K562 (cell line): Measurements from ENCODE around the gene GPR68. TPM values are rescaled to one million over a fixed set of nuclear protein-coding genes. Genes with fewer than 3 reads are reported as not detected.
A peak's percentile ranks its signal among the peaks of the same experiment; 100 is the strongest.

Source experiments
- ARNT ChIP-seq, 2 experiments: fragments of 450-650 bp; IDR thresholded peaks; 2 replicates each; pipeline ENCODE4 v1.6.1; 2016; ENCODE audit warnings: mild to moderate bottlenecking in 1 of 2
- BDP1 ChIP-seq: IDR thresholded peaks from 3 replicates; pipeline ENCODE4 v1.6.1; 2011; ENCODE audit not compliant: insufficient read length, insufficient read depth
- CBX1 ChIP-seq: sonication (generic); IDR thresholded peaks from 2 replicates; pipeline ENCODE4 v1.6.1; 2016; ENCODE audit warnings: antibody characterized with exemption, low read depth, mild to moderate bottlenecking
- CBX5 ChIP-seq: IDR thresholded peaks from 2 replicates; pipeline ENCODE4 v1.6.1; 2014; ENCODE audit warnings: low read depth, borderline replicate concordance
- CHD4 ChIP-seq: fragments of 200-600 bp; sonication (generic); IDR thresholded peaks from 3 replicates; pipeline ENCODE4 v1.6.1; 2012; ENCODE audit warnings: low read depth, mild to moderate bottlenecking, mixed read lengths, low read length, inconsistent platforms; ENCODE audit not compliant: insufficient read depth, insufficient replicate concordance, poor library complexity, severe bottlenecking
- CXXC5 ChIP-seq: fragments of 250-450 bp; sonication (Bioruptor Pico); IDR thresholded peaks from 2 replicates; pipeline ENCODE4 v1.8.0; 2022; ENCODE audit warnings: inconsistent platforms, mild to moderate bottlenecking, moderate library complexity
- FOXP1 ChIP-seq: sonication (generic); formaldehyde crosslinking; IDR thresholded peaks from 2 replicates; pipeline ENCODE4 v1.8.0; 2022; ENCODE audit warnings: mild to moderate bottlenecking, missing genetic modification reagents
- GATAD2A ChIP-seq: fragments of 450-650 bp; IDR thresholded peaks from 2 replicates; pipeline ENCODE4 v1.6.1; 2017
- HDAC3 ChIP-seq: fragments of 450-650 bp; IDR thresholded peaks from 2 replicates; pipeline ENCODE4 v1.6.1; 2018; ENCODE audit warnings: borderline replicate concordance, mild to moderate bottlenecking, moderate library complexity; ENCODE audit not compliant: partially characterized antibody
- ILK ChIP-seq: fragments of 450-650 bp; IDR thresholded peaks from 2 replicates; pipeline ENCODE4 v1.6.1; 2016; ENCODE audit warnings: missing genetic modification characterization, low read depth, mild to moderate bottlenecking, missing compliant biosample characterization, moderate library complexity, borderline replicate concordance
- NFYB ChIP-seq: IDR thresholded peaks from 2 replicates; pipeline ENCODE4 v1.6.1; 2011; ENCODE audit warnings: mild to moderate bottlenecking, moderate library complexity; ENCODE audit not compliant: insufficient read length; ENCODE audit errors: extremely low read depth
- RFX7 ChIP-seq: fragments of 250-450 bp; sonication (Bioruptor Pico); IDR thresholded peaks from 2 replicates; pipeline ENCODE4 v1.5.1; 2021; ENCODE audit warnings: mild to moderate bottlenecking
- TEAD4 ChIP-seq, 2 experiments: sonication (generic) in 1 of 2; formaldehyde crosslinking in 1 of 2; IDR thresholded peaks; 2 replicates each; pipeline versions ENCODE4 v1.6.1 to v1.8.0; 2012 to 2022; ENCODE audit warnings: borderline replicate concordance in 1 of 2, inconsistent platforms in 1 of 2, low read length in 1 of 2, mild to moderate bottlenecking in 1 of 2, missing genetic modification reagents in 1 of 2
- ZFX ChIP-seq: sonication (generic); formaldehyde crosslinking; IDR thresholded peaks from 2 replicates; pipeline ENCODE4 v1.8.0; 2022; ENCODE audit warnings: mild to moderate bottlenecking, missing genetic modification reagents, moderate library complexity
- ZNF830 ChIP-seq: fragments of 250-450 bp; sonication (Bioruptor Pico); IDR thresholded peaks from 2 replicates; pipeline ENCODE4 v1.5.0; 2021; ENCODE audit warnings: mild to moderate bottlenecking
- polyA plus RNA-seq, 8 experiments: library from polyadenylated mRNA; depleted of rRNA in 4 of 8; stranded (reverse) in 5 of 8; unstranded in 3 of 8; fragments of >200 nt; fragmentation: Nextera tagmentation in 2 of 8; fragmentation: Illumina TruSeq in 1 of 8; extraction: Ambion mirVana in 2 of 8; extraction: Trizol in 1 of 8; gene quantifications; 2 replicates each; pipeline versions ENCODE4 v1.2.1 to v1.2.3, GENCODE V29; 2011 to 2014; ENCODE audit warnings: inconsistent platforms in 1 of 8, missing spikeins in 1 of 8
- total RNA-seq, 7 experiments: library from RNA; depleted of rRNA in 6 of 7; stranded (reverse); fragments of >200 nt in 6 of 7; fragmentation: Illumina TruSeq in 2 of 7; extraction: Trizol in 2 of 7; gene quantifications; 2 replicates each; pipeline versions ENCODE4 v1.2.1 to v1.2.3, GENCODE V29; 2011 to 2021; ENCODE audit warnings: low replicate concordance in 1 of 7
- TF ChIP-seq, protein P1 (sequence below), 2 experiments: fragments of 450-650 bp; formaldehyde crosslinking in 1 of 2; IDR thresholded peaks; 2 replicates each; pipeline versions ENCODE4 v1.4.0 to v1.6.1; 2014 to 2020; ENCODE audit warnings: mild to moderate bottlenecking in 2 of 2, borderline replicate concordance in 1 of 2, low read depth in 1 of 2
- TF ChIP-seq, protein P2 (sequence below): sonication (generic); formaldehyde crosslinking; IDR thresholded peaks from 2 replicates; pipeline ENCODE4 v1.8.1; 2023; ENCODE audit warnings: mild to moderate bottlenecking, missing genetic modification reagents

Gene GPR68
- total and polyA plus RNA-seq, 9 of the 15 experiments (the other 6 are each of a cell fraction or from before 2014, with no cell fraction given) = 0.41 to 9.4 (median 3.7) TPM

DNA sequence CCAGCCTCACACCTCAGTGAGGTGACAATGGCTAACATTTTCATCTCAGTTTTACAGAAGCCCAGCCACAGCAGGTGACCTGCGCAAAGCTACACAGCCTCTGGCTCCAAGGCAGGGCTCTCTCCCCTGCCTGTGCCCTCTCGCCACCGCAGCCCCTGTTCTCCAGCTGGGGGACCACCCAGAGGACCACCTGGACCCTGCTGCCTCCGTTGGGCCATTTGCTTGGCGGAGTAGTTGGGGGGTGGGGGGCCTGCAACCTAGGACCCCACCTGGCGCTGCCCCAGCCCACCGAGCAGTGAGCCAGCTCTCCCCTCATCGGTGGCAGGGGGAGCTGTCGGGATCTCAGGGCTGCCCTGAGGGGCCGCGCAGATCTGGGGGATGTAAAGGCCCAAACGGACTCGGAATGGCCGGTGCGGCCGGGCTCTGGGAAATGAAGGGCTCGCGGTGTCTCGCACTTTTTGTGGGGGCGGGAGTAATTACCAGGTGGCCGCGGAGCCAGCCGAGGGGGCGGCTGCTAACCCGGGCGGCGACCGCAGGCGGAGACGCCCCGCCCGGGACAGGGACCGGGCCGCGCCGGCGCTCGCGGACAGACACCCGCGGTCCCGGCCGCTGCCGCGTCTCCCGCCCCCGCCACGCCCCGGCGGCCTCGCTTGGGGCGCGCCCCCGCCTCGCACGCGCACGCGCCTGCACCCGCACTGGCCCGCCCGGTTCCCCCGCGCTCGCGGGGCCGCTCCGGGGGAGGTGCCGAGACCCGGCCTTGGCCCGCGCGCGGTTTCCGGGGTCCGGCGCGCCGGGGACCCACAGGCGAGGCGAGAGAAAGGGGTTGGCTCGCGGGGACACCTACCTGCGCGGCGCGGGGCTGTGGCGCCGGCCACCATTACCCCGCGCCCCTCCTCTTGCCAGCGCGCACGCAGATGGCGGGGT is 8.6 kb upstream of the GPR68 start (continued):
- TF ChIP-seq, protein P1, sequence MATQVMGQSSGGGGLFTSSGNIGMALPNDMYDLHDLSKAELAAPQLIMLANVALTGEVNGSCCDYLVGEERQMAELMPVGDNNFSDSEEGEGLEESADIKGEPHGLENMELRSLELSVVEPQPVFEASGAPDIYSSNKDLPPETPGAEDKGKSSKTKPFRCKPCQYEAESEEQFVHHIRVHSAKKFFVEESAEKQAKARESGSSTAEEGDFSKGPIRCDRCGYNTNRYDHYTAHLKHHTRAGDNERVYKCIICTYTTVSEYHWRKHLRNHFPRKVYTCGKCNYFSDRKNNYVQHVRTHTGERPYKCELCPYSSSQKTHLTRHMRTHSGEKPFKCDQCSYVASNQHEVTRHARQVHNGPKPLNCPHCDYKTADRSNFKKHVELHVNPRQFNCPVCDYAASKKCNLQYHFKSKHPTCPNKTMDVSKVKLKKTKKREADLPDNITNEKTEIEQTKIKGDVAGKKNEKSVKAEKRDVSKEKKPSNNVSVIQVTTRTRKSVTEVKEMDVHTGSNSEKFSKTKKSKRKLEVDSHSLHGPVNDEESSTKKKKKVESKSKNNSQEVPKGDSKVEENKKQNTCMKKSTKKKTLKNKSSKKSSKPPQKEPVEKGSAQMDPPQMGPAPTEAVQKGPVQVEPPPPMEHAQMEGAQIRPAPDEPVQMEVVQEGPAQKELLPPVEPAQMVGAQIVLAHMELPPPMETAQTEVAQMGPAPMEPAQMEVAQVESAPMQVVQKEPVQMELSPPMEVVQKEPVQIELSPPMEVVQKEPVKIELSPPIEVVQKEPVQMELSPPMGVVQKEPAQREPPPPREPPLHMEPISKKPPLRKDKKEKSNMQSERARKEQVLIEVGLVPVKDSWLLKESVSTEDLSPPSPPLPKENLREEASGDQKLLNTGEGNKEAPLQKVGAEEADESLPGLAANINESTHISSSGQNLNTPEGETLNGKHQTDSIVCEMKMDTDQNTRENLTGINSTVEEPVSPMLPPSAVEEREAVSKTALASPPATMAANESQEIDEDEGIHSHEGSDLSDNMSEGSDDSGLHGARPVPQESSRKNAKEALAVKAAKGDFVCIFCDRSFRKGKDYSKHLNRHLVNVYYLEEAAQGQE (IDR thresholded peaks at IDR 0.05; ENCODE audit: borderline replicate concordance) = 0 out of 2 replicates have a peak, but pooled peaks have one; percentile 29
- TF ChIP-seq, protein P1 (CRISPR knock-in tag; IDR thresholded peaks at IDR 0.05; ENCODE audit: low read depth) = no peak
- TF ChIP-seq, protein P2, sequence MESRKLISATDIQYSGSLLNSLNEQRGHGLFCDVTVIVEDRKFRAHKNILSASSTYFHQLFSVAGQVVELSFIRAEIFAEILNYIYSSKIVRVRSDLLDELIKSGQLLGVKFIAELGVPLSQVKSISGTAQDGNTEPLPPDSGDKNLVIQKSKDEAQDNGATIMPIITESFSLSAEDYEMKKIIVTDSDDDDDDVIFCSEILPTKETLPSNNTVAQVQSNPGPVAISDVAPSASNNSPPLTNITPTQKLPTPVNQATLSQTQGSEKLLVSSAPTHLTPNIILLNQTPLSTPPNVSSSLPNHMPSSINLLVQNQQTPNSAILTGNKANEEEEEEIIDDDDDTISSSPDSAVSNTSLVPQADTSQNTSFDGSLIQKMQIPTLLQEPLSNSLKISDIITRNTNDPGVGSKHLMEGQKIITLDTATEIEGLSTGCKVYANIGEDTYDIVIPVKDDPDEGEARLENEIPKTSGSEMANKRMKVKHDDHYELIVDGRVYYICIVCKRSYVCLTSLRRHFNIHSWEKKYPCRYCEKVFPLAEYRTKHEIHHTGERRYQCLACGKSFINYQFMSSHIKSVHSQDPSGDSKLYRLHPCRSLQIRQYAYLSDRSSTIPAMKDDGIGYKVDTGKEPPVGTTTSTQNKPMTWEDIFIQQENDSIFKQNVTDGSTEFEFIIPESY = no peak
- no peak for TF ChIP-seq ZNF830 (CRISPR knock-in tag)
- no peak for TF ChIP-seq NFYB
- TF ChIP-seq ARNT (IDR thresholded peaks at IDR 0.05) = no peak
- TF ChIP-seq HDAC3 = no peak
- no peak for TF ChIP-seq CHD4
- TF ChIP-seq ZFX = peak; percentile 46
- no peak for TF ChIP-seq TEAD4 (IDR thresholded peaks at IDR 0.05; ENCODE audit: low read length)
- no peak for TF ChIP-seq TEAD4 (CRISPR knock-in tag; IDR thresholded peaks at IDR 0.05; ENCODE audit: borderline replicate concordance)
- TF ChIP-seq CBX5 = no peak
- TF ChIP-seq GATAD2A = no peak
- no peak for TF ChIP-seq BDP1
- TF ChIP-seq FOXP1 = no peak
- TF ChIP-seq ILK (tag) = no peak
- peak; percentile 73 for TF ChIP-seq CXXC5 (CRISPR knock-in tag)
- 0 out of 2 replicates have a peak, but pooled peaks have one; percentile 10 for TF ChIP-seq CBX1
- no peak for TF ChIP-seq RFX7 (CRISPR knock-in tag)
